ENCODE data around the gene CDK3.
A peak's percentile ranks its signal among the peaks of the same experiment; 100 is the strongest.

The CDK3 gene

GRCh38 chr17:75994802-75995370 is 5.8 kb upstream of the CDK3 start:
- no peak for DNase-seq

DNA sequence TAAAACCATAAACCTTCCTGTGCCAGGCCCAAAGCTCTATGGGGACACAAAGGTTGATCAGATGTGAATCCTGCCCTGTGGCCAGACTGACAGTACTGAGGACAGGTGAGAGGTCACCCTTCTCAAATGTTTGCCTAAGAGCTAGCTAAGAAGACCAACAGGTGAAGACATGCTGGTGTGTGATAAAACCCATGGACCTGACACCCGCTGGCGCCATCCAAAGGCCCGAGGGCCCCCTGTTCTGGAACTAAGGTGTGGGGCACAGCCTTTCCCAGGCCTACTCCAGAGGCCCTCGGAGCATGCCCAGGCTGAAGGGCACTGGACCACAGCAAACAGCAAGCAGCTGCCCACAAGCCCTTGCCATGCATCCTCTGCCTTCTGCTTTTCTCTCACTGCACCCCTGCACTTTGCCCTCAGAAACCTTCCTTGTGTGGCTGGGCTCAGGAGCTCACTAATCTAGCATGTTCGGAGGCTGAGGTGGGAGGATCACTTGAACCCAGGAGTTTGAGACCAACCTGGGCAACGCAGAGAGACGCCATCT is 5.2 kb upstream of the CDK3 start:
- DNase-seq = no peak

- no peak for DNase-seq
Measured at GRCh38 chr17:75996665-75997590, 3.7 kb upstream of the CDK3 start.

GRCh38 chr17:75998327-75998795 is 2.3 kb upstream of the CDK3 start:
- no peak for DNase-seq

DNA sequence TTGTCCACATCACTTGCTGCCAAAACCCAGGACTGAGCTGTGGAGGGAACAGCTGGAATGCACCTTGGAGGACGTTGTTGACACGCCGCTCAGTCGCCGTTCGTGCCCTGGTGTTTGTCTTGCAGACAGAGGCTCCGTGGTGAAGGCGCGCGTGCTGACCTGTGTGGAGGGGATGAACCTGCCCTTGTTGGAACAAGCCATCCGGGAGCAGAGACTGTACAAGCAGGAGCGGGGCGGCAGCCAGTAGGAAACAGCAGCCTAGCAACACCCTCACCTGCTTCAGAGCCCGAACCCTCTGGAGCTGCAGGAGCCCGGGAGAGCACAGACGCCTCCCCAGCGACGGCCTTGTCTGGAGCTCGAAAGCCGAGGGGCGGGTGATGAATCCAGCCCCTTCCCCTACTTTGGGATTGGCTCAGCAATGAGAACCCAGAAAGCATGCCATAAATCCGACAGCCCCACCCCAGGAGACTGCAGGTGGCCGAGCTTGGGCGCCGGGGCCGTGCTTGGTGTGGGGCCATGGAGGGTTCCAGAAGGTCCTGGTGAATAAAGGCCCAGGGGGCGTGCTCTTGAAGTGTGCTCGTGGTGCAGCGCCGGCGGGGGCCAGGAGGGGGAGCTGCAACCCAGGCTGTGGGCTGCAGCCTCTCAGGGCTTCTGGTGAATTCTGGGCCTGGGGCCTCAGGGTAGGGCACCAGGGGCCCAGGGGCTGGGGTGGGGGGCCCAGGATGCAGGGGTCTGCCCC is 470 bp upstream of the CDK3 start:
- peak; percentile 20 for DNase-seq

DNA sequence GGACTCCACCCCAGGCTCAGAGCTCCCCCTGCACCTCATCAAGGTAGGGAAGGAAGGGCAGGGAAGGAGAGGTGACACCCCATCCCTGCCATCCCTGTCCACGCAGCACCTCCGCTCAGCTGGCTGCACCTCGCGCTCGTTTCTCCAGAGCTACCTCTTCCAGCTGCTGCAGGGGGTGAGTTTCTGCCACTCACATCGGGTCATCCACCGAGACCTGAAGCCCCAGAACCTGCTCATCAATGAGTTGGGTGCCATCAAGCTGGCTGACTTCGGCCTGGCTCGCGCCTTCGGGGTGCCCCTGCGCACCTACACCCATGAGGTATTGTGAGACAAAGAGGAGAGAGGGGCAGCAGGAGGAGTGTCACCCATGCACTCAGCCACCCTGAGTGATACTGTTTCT is 1.4 kb downstream of the CDK3 start:
- DNase-seq = no peak

DNA sequence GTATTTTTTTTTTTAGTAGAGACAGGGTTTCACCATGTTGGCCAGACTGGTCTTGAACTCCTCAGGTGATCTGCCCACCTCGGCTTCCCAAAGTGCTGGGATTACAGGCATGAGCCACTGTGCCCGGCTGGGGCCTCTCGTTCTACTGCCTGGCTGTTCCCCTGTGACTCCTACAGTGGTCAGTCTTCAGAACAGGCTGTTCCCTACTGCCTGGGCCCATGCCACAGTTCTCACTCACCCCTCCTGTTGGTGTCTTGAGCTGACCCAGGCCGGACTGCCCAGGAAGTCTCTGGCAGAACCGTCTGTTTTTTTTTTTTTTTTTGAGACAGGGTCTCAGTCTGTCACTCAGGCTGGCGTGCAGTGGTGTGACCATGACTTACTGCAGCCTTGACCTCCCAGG is 3.3 kb downstream of the CDK3 start:
- DNase-seq = no peak

DNA sequence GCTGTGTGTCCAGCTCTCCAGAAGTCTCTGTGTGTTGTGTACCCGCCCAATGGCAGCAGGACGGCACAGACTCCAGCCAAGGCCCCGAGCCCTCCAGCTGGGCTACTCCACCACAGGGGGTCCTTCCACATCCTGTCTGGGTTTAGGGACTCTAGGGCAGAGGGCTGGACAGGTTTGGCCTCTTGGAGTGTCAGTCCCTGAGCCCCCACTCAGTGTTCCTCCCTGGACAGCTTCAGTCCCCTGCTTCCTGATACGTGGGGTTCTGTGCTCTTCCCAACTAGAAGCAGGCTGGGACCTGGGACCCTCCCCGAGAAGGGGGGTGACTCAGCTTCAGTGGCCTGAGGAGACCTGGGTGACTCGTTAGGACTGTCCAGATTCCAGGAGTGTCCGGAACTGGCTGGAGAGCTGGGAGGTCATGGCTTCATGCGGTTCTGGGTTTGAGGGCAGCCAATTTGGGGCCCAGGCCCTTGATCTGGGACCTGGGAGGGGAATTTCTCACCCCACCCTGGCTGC is 4.2 kb downstream of the CDK3 start:
- DNase-seq = no peak

- peak; percentile 52 for DNase-seq
Measured at GRCh38 chr17:76005263-76006149, 4.9 kb downstream of the CDK3 start.

- no peak for DNase-seq
Measured at GRCh38 chr17:76007131-76007849, 6.6 kb downstream of the CDK3 start.

DNA sequence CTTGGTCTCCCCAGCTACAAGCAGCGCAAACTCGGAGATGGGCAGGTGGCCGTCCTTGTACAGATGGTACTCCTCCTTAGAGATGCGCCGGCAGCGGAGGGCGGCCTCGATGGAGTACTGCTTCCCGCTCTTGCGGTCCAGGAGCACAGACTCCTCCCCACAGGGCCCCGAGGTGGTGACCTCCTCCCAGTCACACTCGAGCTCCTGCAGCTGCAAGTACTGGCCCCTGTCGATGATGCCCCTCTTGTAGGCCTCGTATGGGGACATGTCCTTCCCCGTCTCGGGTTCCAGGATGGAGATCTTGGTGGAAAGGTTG is 7.2 kb downstream of the CDK3 start:
- DNase-seq = no peak

- DNase-seq = no peak
Measured at GRCh38 chr17:76008208-76008607, 7.6 kb downstream of the CDK3 start.

DNA sequence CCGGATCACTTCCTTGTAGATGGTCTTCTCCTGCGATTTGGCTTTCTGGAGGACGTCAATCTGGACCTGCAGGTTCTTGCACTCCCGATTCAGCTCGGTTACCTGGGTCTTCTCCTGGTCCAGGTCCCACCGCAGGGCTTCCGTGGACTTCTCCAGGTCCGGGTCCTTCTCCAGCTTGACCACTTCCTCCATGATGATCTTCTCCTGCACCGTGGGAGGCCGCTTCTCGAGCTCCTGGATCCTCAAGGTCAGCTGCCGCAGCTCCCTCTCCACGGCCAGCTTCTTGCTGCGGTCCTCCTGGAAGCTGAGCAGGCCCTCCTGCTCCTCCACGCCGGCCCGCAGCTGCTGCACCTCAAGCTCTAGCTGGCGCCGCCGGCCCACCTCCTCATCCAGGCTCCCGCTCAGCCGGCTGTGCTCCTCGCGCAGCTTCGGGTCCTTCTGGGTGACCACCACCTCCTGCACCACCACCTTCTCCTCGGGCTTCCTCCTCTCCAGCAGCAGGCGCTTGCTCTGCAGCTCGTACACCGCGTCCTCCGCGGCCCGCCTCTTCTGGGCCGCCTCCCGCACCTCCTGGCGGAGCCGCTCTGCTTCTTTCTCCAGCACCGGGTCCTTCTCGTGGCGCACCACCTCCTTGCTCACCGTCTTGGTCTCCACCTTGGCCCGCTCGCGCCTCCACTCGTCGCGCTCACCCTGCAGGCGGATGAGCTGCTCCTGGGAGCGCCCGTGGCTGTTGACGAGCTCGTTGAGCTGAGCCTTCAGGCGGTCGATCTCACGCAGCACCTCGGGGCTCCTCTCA is 8.2 kb downstream of the CDK3 start:
- no peak for DNase-seq

GRCh38 chr17:76009447-76009846 is 8.8 kb downstream of the CDK3 start:
- DNase-seq = no peak

DNA sequence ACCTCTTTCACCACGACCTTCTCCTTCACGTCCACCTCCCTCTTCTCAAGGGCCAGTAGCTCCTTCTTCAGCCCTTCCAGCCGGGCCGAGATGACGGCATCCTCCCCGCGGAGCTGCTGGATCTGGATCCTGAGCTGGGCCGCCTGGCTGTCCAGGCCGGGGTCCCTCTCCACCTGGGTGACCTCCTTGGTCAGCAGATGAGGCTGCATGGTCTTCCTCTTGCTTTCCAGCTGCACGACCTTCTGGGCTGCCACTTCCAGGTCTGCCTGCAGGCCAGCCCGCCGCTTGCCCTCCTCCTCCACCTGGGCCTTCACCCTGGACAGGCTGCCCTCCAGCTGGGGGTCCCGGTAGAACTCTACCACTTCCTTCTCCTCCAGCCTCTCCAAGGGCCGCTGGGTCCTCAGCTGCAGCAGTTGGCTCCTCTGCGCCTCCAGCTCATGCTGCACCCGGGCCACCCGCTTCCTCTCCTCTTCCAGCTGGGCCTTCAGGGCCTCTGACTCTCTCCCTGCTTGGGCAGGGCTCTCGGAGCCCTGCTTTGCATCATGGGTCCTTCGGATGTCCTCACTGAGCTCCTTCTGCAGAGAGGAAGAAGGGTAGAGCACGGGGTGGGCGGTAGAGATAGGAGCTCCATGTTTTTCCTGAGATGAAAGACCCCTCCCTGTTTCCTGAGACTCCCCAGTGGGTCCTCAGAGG is 9.5 kb downstream of the CDK3 start:
- DNase-seq = no peak

DNA sequence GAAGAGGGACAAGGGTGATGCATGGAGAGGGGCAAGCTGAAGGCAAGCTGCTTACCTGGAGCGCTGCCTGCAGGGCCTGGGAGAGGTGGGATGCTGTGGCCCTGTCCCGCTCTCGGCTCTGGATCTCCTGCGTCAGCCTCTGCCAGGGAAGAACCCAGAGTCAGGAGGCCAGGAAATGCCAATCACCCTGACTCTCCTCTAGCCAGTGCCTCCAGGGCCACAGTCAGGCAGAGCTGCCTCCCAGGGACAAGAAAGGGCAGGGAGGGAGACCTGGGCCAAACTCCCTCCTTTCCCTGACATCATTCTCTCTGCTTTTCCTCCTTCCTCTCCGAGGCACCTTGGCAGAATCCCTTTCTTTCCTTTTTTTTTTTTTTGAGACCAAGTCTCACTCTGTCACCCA is 11.3 kb downstream of the CDK3 start:
- no peak for DNase-seq

GRCh38 chr17:76013377-76013932 is 12.8 kb downstream of the CDK3 start:
- no peak for DNase-seq

DNA sequence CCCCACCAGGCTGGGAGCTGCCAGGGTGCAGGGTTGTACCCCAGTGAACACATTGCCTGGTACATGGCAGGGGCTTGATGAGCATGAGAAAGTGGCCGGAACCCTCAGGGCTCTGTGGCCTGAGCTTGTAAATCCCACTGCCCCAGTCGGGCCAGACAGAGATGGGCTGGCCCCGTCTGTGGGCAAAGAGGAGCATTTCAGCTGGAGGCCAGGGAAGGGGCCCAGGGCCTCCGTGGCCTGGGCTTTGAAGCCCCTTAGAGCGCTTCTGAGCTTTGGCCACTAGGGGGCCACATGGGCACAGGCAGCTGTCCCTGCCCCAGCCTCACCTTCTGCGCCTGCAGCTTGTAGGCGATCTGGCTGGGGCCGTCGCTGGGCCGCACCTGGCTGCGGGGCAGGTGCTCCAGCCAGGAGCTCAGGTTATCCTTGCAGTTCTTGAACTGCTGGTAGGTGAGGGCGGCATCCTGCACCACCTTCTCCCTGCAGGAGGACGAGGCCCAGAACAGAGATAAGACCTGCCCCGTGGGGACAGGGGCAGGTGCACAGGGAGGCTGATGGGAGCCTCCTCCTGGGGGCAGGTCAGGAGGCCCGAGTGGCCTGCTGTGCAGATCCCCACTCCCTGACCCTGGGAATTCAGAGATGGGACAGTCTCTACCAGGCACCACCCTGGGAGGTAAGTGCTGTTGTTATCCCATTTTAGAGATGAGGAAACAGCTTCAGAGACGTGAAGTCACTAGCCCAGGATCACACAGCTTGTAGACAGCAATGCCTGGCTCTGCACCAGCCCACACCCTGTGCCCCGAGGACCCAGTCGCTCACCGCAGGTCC is 13.7 kb downstream of the CDK3 start:
- peak; percentile 63 for DNase-seq

GRCh38 chr17:76014925-76015261 is 14.2 kb downstream of the CDK3 start:
- peak; percentile 74 for DNase-seq

All from NCI-H1092 treated with DMSO at 0.1 percent for 48 hours (cell line).